Activated CD4-positive, alpha-beta T cell treated with anti-CD3 and anti-CD28 coated beads, Interleukin-2, amount 50 U/mL, for 24 hours (primary cell): ENCODE measurements around the gene ZNF398.
"Not testable (repeated sequence)": the region's sequence is repeated elsewhere in the genome, so short reads cannot be mapped to it uniquely, and the experiment has no call there.

Experiments
- DNase-seq, 2 donors: peaks; one replicate each; pipeline ENCODE4 v3.0.0-alpha.2; 2020; ENCODE audit warnings: low read depth in 1 of 2, low spot score in 1 of 2

ZNF398 gene

DNA sequence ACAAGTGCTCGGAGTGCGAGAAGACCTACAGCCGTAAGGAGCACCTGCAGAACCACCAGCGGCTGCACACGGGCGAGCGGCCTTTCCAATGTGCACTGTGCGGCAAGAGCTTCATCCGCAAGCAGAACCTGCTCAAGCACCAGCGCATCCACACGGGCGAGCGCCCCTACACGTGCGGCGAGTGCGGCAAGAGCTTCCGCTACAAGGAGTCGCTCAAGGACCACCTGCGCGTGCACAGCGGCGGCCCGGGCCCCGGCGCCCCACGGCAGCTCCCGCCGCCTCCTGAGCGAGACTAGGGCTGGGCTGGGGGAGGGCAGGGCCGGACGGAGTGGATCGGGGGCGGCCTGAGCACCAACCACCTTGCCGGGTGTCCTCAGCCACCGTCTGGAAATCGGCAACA is 77.1 kb downstream of the ZNF398 start:
- no peak for DNase-seq

DNA sequence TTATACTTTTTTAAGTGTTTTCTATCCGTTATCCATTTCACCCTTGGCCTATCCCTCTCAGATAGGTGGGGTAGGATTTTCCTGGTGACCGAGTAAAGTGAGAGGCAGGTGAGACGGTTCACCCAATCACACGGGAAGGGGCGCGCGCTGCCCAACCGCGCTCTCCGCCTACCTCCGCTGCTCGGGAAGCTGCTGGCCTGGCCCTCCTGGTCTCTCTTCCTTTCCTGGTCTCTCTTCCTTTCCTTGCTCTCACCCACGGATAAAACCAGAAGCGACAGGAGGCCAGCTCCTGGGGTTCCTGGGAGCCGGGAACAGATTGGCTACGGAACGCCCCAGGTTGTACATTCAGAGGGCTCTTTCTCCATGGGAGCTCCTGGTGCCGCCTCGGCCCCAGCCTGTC is 77.9 kb downstream of the ZNF398 start:
- DNase-seq = no peak

DNA sequence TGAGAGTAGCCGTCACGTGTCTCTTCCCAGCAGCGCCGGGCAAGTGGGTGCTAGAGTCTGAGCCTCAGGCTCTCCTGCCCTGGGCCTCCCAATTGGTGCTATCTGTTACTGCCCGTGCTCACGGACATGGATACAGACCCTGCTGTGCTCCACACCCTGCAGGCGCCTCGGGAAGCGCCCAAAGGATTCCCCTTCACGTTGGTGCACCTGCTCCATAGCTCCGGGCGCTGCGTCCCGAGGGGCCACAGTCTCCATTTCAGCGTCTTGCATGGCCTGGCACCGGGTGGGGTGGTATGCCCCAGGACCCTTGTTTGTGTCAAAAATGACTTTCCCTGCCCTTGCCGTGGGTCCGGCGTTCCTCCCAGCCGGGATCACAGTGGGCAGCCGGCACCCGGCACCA is 78.4 kb downstream of the ZNF398 start:
- DNase-seq = no peak

DNA sequence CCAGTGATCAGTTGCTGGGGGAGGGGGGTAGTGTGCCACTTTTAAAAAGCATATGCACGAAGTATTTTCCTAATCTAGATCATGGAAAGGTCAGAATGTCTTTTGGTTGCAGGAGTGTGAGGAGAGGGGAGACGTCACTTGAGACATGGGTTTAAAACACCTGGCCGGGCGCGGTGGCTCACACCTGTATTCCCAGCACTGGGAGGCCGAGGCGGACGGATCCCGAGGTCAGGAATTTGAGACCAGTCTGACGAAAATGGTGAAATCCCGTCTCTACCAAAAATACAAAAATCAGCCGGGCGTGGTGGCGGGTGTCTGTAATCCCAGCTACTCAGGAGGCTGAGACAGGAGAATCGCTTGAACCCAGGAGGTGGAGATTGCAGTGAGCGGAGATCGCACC is 79.1 kb downstream of the ZNF398 start:
- not testable (repeated sequence) for DNase-seq

DNA sequence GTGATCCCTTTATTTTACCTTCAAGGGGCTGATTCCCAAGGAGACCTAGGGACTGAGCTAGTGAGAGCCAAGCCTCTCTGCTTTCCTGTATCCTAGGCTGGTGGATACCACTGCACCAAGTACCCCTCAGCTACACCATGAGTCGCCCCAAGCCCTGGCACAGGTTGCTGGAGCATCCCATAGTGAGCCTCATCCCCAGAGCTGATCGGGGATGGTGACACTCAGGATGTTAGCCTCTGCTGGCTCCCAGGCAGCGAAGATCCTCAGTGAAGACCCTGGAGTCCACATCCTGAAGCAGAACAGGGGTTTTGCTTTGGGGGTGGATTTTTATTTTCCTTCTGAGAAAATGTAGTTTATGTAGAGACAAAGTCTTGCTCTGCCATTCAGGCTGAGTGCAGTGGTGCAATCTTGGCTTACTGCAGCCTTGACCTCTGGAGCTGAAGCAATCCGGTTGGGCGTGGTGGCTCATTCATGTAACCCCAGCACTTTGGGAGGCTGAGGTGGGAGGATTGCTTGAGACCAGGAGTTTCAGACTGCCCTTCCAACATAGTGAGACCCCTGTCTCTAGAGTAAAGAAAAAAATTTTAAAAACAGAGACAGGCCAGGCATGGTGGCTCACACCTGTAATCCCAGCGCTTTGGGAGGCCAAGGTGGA is 79.7 kb downstream of the ZNF398 start:
- no peak for DNase-seq

DNA sequence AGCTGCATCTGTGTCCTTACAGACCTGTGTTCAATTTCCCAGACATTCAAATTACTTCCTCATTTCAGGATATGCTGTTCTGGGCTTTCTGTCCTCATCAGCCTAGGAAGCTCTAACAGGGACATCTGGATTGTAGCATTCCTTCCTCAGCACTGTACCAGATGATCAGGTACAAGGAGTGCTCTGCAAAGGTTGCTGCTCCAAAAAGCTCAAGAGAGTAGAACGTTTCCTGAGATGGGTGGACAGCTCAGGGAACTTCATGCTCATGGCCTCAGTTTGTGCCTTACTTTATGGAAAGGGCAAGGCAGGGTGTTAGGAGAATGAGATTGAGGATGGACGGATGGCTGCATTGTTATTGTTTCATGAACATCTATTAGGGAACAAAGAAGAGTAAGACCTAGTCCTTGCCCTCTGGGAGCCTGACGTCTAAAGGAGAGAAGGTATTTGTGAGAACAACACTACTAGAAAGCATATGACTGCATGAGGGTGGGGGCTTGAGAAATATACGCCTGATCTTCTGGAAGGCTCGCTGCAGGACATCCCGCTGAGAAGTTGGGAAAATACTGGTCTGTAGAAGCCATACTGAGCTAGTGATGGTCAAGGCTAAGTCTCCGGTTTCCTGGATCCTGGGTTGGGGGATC is 81.7 kb downstream of the ZNF398 start:
- DNase-seq = no peak

DNA sequence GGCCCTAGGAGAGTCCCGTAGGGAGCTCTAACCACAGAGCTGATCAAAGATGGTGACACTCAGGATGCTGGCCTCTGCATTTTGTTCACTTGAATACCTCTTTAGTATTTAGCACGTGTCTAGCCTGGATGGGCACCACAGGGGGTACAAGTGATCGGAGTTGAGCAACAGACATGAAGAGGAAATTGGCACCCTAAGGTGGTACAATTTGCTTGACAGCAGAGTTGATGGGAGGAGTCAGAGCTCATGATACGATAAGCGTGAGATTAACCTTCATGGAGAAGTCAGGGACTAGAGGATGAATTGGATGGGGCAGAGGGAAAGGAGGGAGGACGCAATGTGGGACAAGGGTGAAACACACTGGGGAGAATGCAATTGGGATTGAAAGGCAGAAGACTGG is 82.3 kb downstream of the ZNF398 start:
- DNase-seq = no peak

DNA sequence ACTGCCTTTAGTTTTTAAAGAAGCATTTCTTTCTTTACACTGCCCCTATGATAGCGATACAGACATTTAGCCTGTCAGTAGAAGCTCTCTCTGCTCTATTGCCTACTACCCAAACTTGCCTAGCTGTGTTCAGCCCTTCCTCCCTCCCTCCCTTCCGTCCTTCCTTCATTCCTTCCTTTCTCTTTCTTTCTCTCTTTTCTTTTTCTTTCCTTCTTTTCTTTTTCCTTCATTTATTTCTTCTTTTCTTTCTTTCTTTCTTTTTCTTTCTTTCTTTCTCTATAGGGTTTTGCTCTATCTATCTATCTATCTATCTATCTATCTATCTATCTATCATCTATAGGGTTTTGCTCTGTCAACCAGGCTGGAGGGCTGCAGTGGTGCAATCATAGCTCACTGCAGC is 85.1 kb downstream of the ZNF398 start:
- no peak for DNase-seq
